HAP-1 (cell line): ENCODE results near the gene CPLX1.

Source experiments
- DNase-seq, 2 experiments: peaks; one replicate each; pipeline ENCODE4 v3.0.0-alpha.2; 2016 to 2020; ENCODE audit warnings: low spot score in 2 of 2
- H3K27me3 ChIP-seq: fragments of 250-450 bp; sonication (Bioruptor Pico); 2 replicates; pipeline ENCODE4 v1.5.1; 2020; ENCODE audit warnings: low read depth, mild to moderate bottlenecking, moderate library complexity
- H3K36me3 ChIP-seq: fragments of 250-450 bp; sonication (Bioruptor Pico); replicated peaks from 2 replicates; pipeline ENCODE4 v1.5.1; 2020; ENCODE audit warnings: mild to moderate bottlenecking
- H3K4me1 ChIP-seq: fragments of 250-450 bp; sonication (Bioruptor Pico); 2 replicates; pipeline ENCODE4 v1.5.1; 2020; ENCODE audit warnings: mild to moderate bottlenecking
- H3K4me3 ChIP-seq: fragments of 250-450 bp; sonication (Bioruptor Pico); 2 replicates; pipeline ENCODE4 v1.5.1; 2020; ENCODE audit warnings: mild to moderate bottlenecking, moderate library complexity
- H3K9me3 ChIP-seq: fragments of 250-450 bp; sonication (Bioruptor Pico); 2 replicates; pipeline ENCODE4 v1.5.1; 2020; ENCODE audit warnings: mild to moderate bottlenecking, moderate library complexity
- in situ Hi-C: fragments of 300-500 bp; cut with MboI; formaldehyde crosslinking; loops from 3 replicates; pipeline ENCODE4 v1.14.3; 2020; ENCODE audit warnings: low sequenced_read_pairs, inconsistent platforms, mixed read lengths

Gene CPLX1

GRCh38 chr4:848803-849477 is 23.0 kb upstream of the CPLX1 start:
- Histone ChIP-seq H3K36me3 (no peaks in the 10 kb centered on the region), H3K4me1 (no peaks in the 10 kb centered on the region), H3K4me3 (no peak overlapping the region), H3K27me3 (no peaks in the 10 kb centered on the region), H3K9me3 (no peaks in the 10 kb centered on the region)
- no peak for DNase-seq
- in situ Hi-C loops, result no loop called here

- no peaks in the 10 kb centered on the region for H3K36me3 ChIP-seq
- no peak for DNase-seq
- in situ Hi-C loops, result no loop called here
- H3K4me3 ChIP-seq, result no peak overlapping the region
- H3K4me1 ChIP-seq, result no peaks in the 10 kb centered on the region
- no peaks in the 10 kb centered on the region for H3K9me3 ChIP-seq
- H3K27me3 ChIP-seq, result no peaks in the 10 kb centered on the region
Observed at GRCh38 chr4:848307-848691, 22.4 kb upstream of the CPLX1 start.

DNA sequence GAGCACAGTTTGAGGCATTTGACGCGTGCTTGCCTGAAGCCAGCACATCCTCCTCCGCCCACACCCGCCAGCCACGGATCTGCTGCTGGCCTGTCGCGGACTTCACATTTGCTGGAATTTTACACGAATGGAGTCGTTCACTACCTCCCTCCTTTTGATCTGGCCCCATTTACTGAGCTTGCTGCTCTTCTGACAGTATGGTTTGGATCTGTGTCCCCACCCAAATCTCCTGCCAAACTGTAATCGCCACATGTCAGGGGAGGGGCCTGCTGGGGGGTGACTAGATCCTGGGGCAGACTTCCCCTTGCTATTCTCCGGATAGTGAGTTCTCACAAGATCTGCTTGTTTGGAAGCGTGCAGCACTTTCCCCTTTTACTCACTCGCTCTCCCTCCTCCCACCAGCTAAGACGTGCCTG is 19.9 kb upstream of the CPLX1 start:
- Histone ChIP-seq H3K9me3 (0 out of 2 replicates have a peak, but pooled peaks cover 3% of the 10 kb centered on the region), H3K36me3 (no peaks in the 10 kb centered on the region), H3K4me1 (no peaks in the 10 kb centered on the region), H3K4me3 (no peak overlapping the region), H3K27me3 (no peaks in the 10 kb centered on the region)
- DNase-seq, result no peak
- in situ Hi-C loops, result no loop called here

DNA sequence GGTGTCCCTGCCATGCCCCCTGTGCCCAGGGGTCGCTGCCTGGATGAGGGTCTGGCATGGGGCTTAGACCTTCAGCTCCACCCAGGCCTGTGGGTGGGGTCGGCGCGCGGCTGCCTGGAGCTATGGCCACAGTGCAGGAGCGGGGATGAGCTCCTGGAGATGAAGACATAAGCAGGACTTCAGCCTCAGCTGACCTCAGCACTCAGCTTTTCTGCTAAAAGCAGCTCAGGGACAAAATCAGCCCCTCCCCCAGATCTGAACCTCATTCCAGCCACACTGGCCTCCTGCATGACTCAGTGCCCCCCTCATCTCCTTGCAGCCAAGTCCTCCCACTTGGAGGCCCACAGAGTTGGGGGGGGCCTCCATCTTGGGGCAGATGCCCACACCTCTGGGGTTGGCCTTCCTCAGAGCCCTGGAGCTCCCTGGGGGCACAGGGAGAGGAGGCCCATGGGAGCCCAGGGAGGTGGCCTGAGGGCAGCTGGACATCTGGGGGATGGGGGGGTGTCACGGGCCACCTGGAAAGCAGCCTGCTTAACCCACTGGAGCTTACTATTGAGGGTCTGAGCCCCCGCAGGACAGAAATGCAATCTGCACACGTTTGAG is 19.4 kb upstream of the CPLX1 start:
- H3K36me3 ChIP-seq, result no peaks in the 10 kb centered on the region
- H3K27me3 ChIP-seq, result no peaks in the 10 kb centered on the region
- no peak for DNase-seq
- no peaks in the 10 kb centered on the region for H3K4me1 ChIP-seq
- H3K4me3 ChIP-seq, result no peak overlapping the region
- in situ Hi-C loops, result no loop called here
- H3K9me3 ChIP-seq, result 0 out of 2 replicates have a peak, but pooled peaks cover 3% of the 10 kb centered on the region

DNA sequence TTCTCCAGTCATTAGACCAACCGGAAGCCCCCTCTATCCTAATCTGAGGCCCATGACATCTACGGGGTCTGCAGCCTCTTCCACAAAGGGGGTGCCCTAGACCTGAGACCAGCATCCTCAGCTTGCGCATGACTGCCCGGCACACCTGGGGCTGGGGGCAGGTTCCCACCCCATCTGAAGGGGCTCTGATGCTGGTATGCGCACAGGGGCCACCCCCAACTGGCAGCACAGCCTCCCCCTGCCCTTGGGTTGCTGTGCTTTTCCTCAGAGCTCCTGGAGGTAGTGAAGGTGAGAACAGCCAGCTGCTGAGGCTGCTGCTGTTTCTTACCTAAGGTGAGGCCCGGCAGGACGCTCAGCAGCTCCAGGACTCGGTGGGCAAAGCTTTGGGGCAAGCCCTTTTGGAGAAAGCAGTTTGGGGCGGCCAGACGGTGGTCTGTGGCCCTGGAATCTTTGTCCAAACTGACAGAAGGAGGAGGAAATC is 18.9 kb upstream of the CPLX1 start:
- Histone ChIP-seq H3K4me1 (no peaks in the 10 kb centered on the region), H3K27me3 (no peaks in the 10 kb centered on the region), H3K36me3 (no peaks in the 10 kb centered on the region), H3K4me3 (no peak overlapping the region), H3K9me3 (0 out of 2 replicates have a peak, but pooled peaks cover 3% of the 10 kb centered on the region)
- no peak for DNase-seq
- in situ Hi-C loops, result no loop called here

- no peaks in the 10 kb centered on the region for H3K27me3 ChIP-seq
- no peak overlapping the region for H3K4me3 ChIP-seq
- in situ Hi-C loops, result no loop called here
- DNase-seq, result no peak
- no peaks in the 10 kb centered on the region for H3K4me1 ChIP-seq
- H3K9me3 ChIP-seq, result peaks cover 11% of the 10 kb centered on the region
- H3K36me3 ChIP-seq, result no peaks in the 10 kb centered on the region
Observed at GRCh38 chr4:839675-840443, 13.9 kb upstream of the CPLX1 start.

DNA sequence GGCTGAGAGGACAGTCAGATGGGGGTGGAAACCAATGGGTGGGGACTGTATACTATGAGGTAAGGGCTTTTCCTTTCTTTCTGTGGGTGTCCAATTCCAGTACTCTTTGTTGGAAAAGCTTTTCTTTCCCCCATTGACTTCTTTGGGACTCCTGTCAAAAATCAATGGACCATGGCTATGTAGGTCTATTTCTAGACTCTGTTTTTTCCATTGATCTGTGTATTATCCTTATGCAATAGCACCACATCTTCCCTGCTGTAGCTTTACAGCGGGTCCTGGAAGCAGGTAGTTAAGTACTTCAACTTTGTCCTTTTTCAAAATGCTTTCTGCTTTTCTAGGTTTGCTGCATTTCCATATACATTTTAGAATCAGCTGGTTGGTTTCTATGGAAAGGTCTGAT is 11.8 kb upstream of the CPLX1 start:
- Histone ChIP-seq H3K4me3 (no peak overlapping the region), H3K36me3 (no peaks in the 10 kb centered on the region), H3K27me3 (no peaks in the 10 kb centered on the region), H3K4me1 (no peaks in the 10 kb centered on the region), H3K9me3 (peaks cover 11% of the 10 kb centered on the region)
- in situ Hi-C loops, result no loop called here
- no peak for DNase-seq

DNA sequence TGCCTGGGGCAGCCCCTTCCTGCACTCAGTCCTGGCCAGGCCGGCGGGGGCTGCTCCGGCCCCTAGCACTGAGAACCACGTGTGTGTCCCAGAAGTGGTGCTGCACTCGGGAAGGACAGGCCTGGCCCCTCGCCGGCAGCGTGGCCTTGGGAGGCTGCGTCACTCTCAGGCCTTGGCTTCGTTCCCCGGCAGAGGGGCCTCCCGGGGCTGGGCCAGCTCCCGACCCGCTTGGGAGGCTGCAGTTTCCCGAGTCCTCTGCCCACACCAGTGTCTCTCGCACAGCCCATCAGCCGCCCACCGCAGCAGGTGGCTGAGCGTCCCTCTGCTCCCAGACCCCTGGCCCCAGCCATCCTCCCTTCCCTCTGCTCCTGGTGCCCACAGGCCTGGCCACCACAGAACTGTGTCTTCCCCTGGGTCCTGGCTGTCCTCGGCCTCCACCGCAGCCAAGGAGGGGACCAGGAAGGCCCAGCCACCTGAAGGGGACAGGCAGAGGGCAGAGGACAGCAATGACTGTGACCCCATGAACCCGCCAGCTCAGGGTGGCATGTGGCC is 10.9 kb upstream of the CPLX1 start:
- Histone ChIP-seq H3K4me1 (no peaks in the 10 kb centered on the region), H3K27me3 (no peaks in the 10 kb centered on the region), H3K36me3 (no peaks in the 10 kb centered on the region), H3K9me3 (peaks cover 11% of the 10 kb centered on the region), H3K4me3 (no peak overlapping the region)
- in situ Hi-C loops, result no loop called here
- no peak for DNase-seq

DNA sequence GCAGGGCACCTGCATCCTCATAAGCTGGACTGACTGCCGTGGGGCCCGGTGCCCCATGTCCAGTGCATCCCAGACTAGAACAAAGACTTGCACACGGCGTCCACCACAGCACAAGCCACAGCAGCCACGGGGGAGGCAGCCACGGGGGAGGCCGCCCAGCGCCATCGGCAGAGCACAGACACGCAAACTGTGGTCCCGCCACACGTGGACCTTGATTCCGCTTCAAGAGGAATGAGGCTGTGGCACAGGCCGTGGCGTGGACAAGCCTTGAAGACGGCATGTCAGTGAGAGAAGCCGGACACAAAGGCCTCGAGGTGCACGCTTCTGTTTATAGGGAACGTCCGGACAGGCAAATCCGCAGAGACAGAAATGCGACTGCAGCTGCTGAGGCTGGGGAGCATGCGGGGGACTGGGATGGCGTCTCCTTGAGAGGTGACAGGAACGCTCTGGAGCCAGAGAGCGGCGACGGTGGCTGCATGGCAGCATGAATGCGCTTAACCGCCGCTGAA is 10.1 kb upstream of the CPLX1 start:
- Histone ChIP-seq H3K4me1 (no peaks in the 10 kb centered on the region), H3K27me3 (no peaks in the 10 kb centered on the region), H3K36me3 (no peaks in the 10 kb centered on the region), H3K9me3 (peaks cover 12% of the 10 kb centered on the region), H3K4me3 (no peak overlapping the region)
- in situ Hi-C loops, result no loop called here
- DNase-seq, result no peak

DNA sequence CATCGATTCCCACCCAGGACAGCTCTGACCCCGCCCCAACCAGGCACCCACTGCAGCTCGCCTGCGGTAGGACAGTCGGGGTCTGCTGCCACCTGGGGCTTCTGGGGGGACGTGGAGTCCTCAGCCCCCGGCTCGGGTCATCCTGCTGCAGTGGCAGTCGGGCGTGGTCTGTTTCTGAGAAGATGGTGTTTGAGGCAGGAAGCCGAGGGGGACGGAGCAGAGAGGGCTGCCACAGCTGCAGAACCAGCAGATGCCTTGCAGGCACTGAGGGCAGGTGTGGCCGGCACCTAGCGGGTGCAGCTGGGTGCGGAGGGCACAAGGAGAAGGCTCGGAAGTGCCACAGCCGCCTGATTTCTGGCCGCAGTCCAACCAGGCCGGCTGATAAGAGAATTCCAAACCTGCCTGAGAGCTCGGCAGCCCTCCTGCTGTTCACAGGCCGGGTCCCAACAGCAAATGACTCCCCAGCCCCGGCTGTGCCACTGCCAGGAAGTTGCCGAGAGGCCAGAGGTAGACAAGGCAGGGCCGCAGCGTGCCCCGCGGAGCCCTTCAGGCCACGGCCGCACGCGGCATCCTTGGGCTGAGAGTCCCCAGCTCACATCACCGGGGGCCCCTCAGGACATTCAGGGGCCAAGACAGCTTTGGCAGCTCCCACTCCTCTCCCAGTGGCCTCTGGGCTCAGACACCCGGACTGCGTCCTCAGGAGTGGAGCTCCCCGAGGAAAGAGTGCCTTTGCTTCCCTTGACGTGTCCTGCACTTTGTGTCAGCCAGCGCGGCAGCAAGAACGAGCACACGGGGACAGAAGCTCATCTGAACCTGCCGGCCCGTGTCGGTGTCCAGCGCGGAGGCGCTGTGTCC is 9.4 kb upstream of the CPLX1 start:
- H3K27me3 ChIP-seq, result no peaks in the 10 kb centered on the region
- H3K4me1 ChIP-seq, result no peaks in the 10 kb centered on the region
- in situ Hi-C loops, result no loop called here
- peaks cover 12% of the 10 kb centered on the region for H3K9me3 ChIP-seq
- DNase-seq, result no peak
- H3K4me3 ChIP-seq, result no peak overlapping the region
- H3K36me3 ChIP-seq, result no peaks in the 10 kb centered on the region

DNA sequence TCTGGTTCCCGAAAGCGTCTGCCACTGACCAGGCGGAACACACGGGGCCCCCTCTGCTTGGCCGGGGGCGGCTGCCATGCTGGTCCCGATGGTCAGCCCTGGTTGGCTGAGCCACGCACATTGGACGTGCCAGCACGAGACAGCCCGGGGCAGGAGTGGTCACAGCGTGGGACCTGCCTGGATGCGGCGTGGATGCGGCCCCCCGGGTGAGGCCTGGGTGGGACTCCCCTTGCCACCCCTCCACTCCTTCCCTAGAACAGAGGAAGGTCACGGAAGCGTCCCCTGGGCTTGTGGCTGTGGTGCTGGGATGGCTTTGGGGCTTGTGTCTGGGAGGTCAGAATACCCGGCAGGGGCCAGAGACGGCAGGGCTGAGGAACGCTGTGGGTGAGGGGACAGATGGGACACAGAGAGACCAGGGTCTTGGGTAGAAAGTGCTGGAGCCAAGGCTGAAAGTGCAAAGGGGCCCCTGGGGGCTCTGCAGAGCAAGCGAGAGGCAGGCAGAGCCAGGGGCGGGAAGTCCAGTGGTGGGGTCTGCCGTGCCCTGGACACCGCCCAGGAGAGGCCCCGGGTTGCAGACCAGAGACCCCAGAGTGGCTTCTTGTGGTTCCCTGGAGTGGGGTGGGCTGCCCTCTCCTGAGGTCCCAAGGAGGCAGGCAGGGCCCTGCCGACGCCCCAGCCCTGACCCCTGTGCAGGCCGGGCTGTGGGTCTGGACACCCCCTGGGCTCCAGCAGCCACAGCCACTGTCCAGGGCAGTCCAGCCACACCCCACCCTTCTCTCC is 8.6 kb upstream of the CPLX1 start:
- in situ Hi-C loops, result no loop called here
- no peak overlapping the region for H3K4me3 ChIP-seq
- H3K4me1 ChIP-seq, result no peaks in the 10 kb centered on the region
- H3K27me3 ChIP-seq, result no peaks in the 10 kb centered on the region
- H3K36me3 ChIP-seq, result no peaks in the 10 kb centered on the region
- no peak for DNase-seq
- H3K9me3 ChIP-seq, result peaks cover 12% of the 10 kb centered on the region

DNA sequence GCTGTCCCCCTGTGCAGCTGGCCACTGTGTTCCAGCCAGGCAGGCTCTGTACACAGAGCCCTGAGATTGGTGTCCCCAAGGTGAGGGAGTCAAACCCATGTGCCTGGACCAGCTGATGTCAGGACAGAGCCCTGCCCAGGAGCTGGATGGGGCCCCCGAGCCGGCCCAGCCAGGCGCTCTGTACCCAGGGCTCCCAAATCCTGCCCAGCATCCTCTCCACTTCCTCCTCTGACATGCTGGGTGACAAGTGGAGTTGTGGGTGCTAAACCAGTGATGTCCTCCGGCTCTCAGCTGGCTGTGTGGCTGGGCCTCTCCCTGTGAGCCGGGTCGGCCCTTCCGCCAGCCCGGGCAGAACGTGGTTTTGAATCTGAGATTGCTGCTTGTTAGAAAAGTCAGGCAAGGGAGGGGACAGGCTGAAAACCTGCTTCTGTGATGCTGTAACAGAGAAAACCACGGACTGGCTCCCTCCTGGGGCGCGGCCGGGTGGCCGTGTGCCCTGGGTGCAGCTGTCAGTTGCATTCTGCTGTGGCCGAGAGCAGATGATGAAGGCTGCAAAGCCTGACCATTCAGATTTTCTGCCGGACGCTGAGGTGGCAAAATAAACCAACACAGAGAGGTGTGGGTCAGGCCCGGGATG is 7.9 kb upstream of the CPLX1 start:
- DNase-seq, result no peak
- Histone ChIP-seq H3K9me3 (peaks cover 12% of the 10 kb centered on the region), H3K4me1 (no peaks in the 10 kb centered on the region), H3K36me3 (no peaks in the 10 kb centered on the region), H3K4me3 (no peak overlapping the region), H3K27me3 (no peaks in the 10 kb centered on the region)
- in situ Hi-C loops, result no loop called here
